HCT116 (cell line): ENCODE results near the gene FAT2. TPM values are rescaled to one million over a fixed set of nuclear protein-coding genes. Genes with fewer than 3 reads are reported as not detected.

ENCODE experiments used
- ATAC-seq: fragments of 200-7000 bp; cut with Tn5 transposase; 2 replicates; pipeline ENCODE4 v1.9.1; 2020; ENCODE audit warnings: mild to moderate bottlenecking, moderate library complexity
- BruUV-seq: library from RNA; stranded (reverse); fragments of 400-500 nt; replicated peaks from 2 replicates; lab custom pipeline; 2021; lab: Mats Ljungman, UMichigan
- CTCF ChIA-PET: fragments of 300-600 bp; sonication (Branson Sonifier 250); formaldehyde crosslinking; loops from one replicate; lab custom pipeline; 2021; ENCODE audit warnings: antibody characterized with exemption; lab: Charles Lee
- POLR2A ChIA-PET: fragments of 300-600, 350-600 bp; sonication (Branson Sonifier 250); formaldehyde crosslinking; loops from one replicate; lab custom pipeline; 2021; ENCODE audit warnings: antibody characterized with exemption; lab: Charles Lee
- RAD21 ChIA-PET, 2 experiments: fragments of 300-600 bp; sonication (Branson Sonifier 250); formaldehyde crosslinking; loops; one replicate each; lab custom pipeline; 2023; ENCODE audit warnings: low total read pairs in 2 of 2; ENCODE audit not compliant: uncharacterized antibody in 2 of 2, unreplicated experiment in 2 of 2, low non-redundant PET in 1 of 2; lab: Charles Lee
- DNase-seq: peaks from one replicate; pipeline ENCODE4 v3.0.0-alpha.2; 2010; ENCODE audit warnings: low read depth, low spot score
- H2AFZ ChIP-seq: fragments of 200-600 bp; shearing (Covaris generic), sonication (generic); 2 replicates; pipeline ENCODE4 v1.6.1; 2017; ENCODE audit warnings: low read depth, mixed run types, mixed read lengths, antibody characterized with exemption, low read length; ENCODE audit not compliant: poor library complexity, severe bottlenecking
- H3K27ac ChIP-seq: 2 replicates; pipeline ENCODE4 v1.5.1; 2012; ENCODE audit warnings: low read depth, low read length
- H3K27me3 ChIP-seq: fragments of 200-600 bp; sonication (generic); 2 replicates; pipeline ENCODE4 v1.6.1; 2016; ENCODE audit warnings: mixed run types, low read length, mixed read lengths; ENCODE audit not compliant: insufficient read depth
- H3K36me3 ChIP-seq, 2 experiments: fragments of 200-500 bp in 1 of 2; fragments of 200-600 bp in 1 of 2; sonication (Bioruptor generic) in 1 of 2; sonication (generic) in 1 of 2; 2 replicates each; pipeline versions ENCODE4 v1.5.1 to v1.6.1; 2014 to 2016; ENCODE audit warnings: low read length in 2 of 2, inconsistent platforms in 1 of 2, mixed read lengths in 1 of 2, mixed run types in 1 of 2; ENCODE audit not compliant: insufficient read depth in 2 of 2, control insufficient read depth in 1 of 2
- H3K4me1 ChIP-seq, 2 experiments: fragments of 200-600 bp in 1 of 2; sonication (generic) in 1 of 2; 2 replicates each; pipeline versions ENCODE4 v1.5.1 to v1.6.1; 2012 to 2017; ENCODE audit warnings: low read length in 2 of 2, inconsistent platforms in 1 of 2, mild to moderate bottlenecking in 1 of 2, mixed read lengths in 1 of 2, mixed run types in 1 of 2, moderate library complexity in 1 of 2; ENCODE audit not compliant: insufficient read depth in 2 of 2, control insufficient read depth in 1 of 2
- H3K4me2 ChIP-seq: fragments of 200-600 bp; sonication (generic); 2 replicates; pipeline ENCODE4 v1.6.1; 2017; ENCODE audit warnings: mixed run types, low read length, mixed read lengths
- H3K4me3 ChIP-seq, 2 experiments: fragments of 200-600 bp in 1 of 2; sonication (generic) in 1 of 2; replicated peaks in 1 of 2; 2 replicates each; pipeline ENCODE4 v1.5.1; 2011 to 2016; ENCODE audit warnings: low read length in 2 of 2, control low read depth in 1 of 2, low read depth in 1 of 2, mild to moderate bottlenecking in 1 of 2, mixed read lengths in 1 of 2, mixed run types in 1 of 2
- H3K79me2 ChIP-seq: fragments of 200-600 bp; sonication (generic); 2 replicates; pipeline ENCODE4 v1.6.1; 2017; ENCODE audit warnings: mild to moderate bottlenecking, mixed run types, low read length, moderate library complexity, mixed read lengths; ENCODE audit not compliant: insufficient read depth
- H3K9ac ChIP-seq: fragments of 200-600 bp; sonication (generic); 2 replicates; pipeline ENCODE4 v1.6.1; 2016; ENCODE audit warnings: low read length, mixed read lengths
- H3K9me2 ChIP-seq: fragments of 200-600 bp; sonication (generic), shearing (Covaris generic); 2 replicates; pipeline ENCODE4 v1.6.1; 2017; ENCODE audit warnings: mixed run types, mild to moderate bottlenecking, moderate library complexity; ENCODE audit not compliant: insufficient read depth
- H3K9me3 ChIP-seq, 2 experiments: fragments of 200-500 bp in 1 of 2; fragments of 200-600 bp in 1 of 2; sonication (Bioruptor generic) in 1 of 2; sonication (generic) in 1 of 2; 2 replicates each; pipeline ENCODE4 v1.6.1; 2014 to 2017; ENCODE audit warnings: low read length in 2 of 2, mixed read lengths in 2 of 2, inconsistent platforms in 1 of 2, low read depth in 1 of 2, mild to moderate bottlenecking in 1 of 2, mixed run types in 1 of 2, moderate library complexity in 1 of 2; ENCODE audit not compliant: control insufficient read depth in 1 of 2, insufficient read depth in 1 of 2
- H4K20me1 ChIP-seq: fragments of 200-600 bp; sonication (generic), shearing (Covaris generic); 2 replicates; pipeline ENCODE4 v1.6.1; 2017; ENCODE audit warnings: mixed run types, mild to moderate bottlenecking, moderate library complexity; ENCODE audit not compliant: insufficient read depth
- CBX3 ChIP-seq: IDR thresholded peaks from 2 replicates; pipeline ENCODE4 v1.6.1; 2012; ENCODE audit warnings: low read depth
- EGR1 ChIP-seq: IDR thresholded peaks from 2 replicates; pipeline ENCODE4 v1.6.1; 2012; ENCODE audit warnings: low read depth
- EZH2 ChIP-seq: fragments of 200-600 bp; sonication (generic); IDR thresholded peaks from 2 replicates; pipeline ENCODE4 v1.6.1; 2017; ENCODE audit warnings: antibody characterized with exemption, mixed run types
- EZH2phosphoT487 ChIP-seq: fragments of 200-600 bp; IDR thresholded peaks from 2 replicates; pipeline ENCODE4 v1.6.1; 2018; ENCODE audit warnings: antibody characterized with exemption, borderline replicate concordance
- FOSL1 ChIP-seq: IDR thresholded peaks from 2 replicates; pipeline ENCODE4 v1.6.1; 2012; ENCODE audit warnings: low read depth
- JUND ChIP-seq: IDR thresholded peaks from 2 replicates; pipeline ENCODE4 v1.6.1; 2012
- POLR2AphosphoS5 ChIP-seq: IDR thresholded peaks from 2 replicates; pipeline ENCODE4 v1.6.1; 2011; ENCODE audit warnings: mild to moderate bottlenecking, low read depth, low read length, moderate library complexity
- SIN3A ChIP-seq: IDR thresholded peaks from 2 replicates; pipeline ENCODE4 v1.6.1; 2012; ENCODE audit warnings: low read depth
- SP1 ChIP-seq: IDR thresholded peaks from 2 replicates; pipeline ENCODE4 v1.6.1; 2012; ENCODE audit warnings: low read depth
- TCF7L2 ChIP-seq: IDR thresholded peaks from 2 replicates; pipeline ENCODE4 v1.7.0; 2011; ENCODE audit warnings: borderline replicate concordance, inconsistent platforms; ENCODE audit not compliant: insufficient read depth, insufficient read length; ENCODE audit errors: extremely low read depth
- YY1 ChIP-seq: IDR thresholded peaks from 2 replicates; pipeline ENCODE4 v1.6.1; 2011; ENCODE audit warnings: low read length, low read depth, moderate library complexity, mild to moderate bottlenecking; ENCODE audit not compliant: insufficient replicate concordance; ENCODE audit errors: extremely low read depth
- ZNF274 ChIP-seq: fragments of 200-500 bp; sonication (Bioruptor generic); IDR thresholded peaks from 2 replicates; pipeline ENCODE4 v1.6.1; 2014; ENCODE audit warnings: mild to moderate bottlenecking, low read depth, low read length, inconsistent platforms
- intact Hi-C: fragments of 100-400 bp; cut with micrococcal nuclease; formaldehyde crosslinking; loops from 2 replicates; pipeline ENCODE4 v1.10.0; 2022
- total RNA-seq: library from RNA; stranded (reverse); gene quantifications from one replicate; pipeline ENCODE4 v1.2.1, GENCODE V29; 2021; ENCODE audit not compliant: unreplicated experiment
- TF ChIP-seq, protein P1 (sequence below): IDR thresholded peaks from 2 replicates; pipeline ENCODE4 v1.6.1; 2012
- TF ChIP-seq, protein P2 (sequence below), 3 experiments: fragments of 200-600 bp in 1 of 3; sonication (generic) in 1 of 3; IDR thresholded peaks in 2 of 3; conservative IDR thresholded peaks in 1 of 3; 2 replicates each; pipeline ENCODE4 v1.5.1; 2012 to 2017; ENCODE audit warnings: low read depth in 2 of 3, low read length in 2 of 3, antibody characterized with exemption in 1 of 3, borderline replicate concordance in 1 of 3, control low read depth in 1 of 3, mild to moderate bottlenecking in 1 of 3, mixed read lengths in 1 of 3, mixed run types in 1 of 3, moderate library complexity in 1 of 3; ENCODE audit not compliant: insufficient read depth in 1 of 3
- TF ChIP-seq, protein P3 (sequence below): IDR thresholded peaks from 2 replicates; pipeline ENCODE4 v1.6.1; 2012
- TF ChIP-seq, protein P4 (sequence below): IDR thresholded peaks from 2 replicates; pipeline ENCODE4 v1.6.1; 2012; ENCODE audit warnings: low read depth

FAT2 gene
- total RNA-seq, 1 experiment from 2014 or later: 0.05 TPM

DNA sequence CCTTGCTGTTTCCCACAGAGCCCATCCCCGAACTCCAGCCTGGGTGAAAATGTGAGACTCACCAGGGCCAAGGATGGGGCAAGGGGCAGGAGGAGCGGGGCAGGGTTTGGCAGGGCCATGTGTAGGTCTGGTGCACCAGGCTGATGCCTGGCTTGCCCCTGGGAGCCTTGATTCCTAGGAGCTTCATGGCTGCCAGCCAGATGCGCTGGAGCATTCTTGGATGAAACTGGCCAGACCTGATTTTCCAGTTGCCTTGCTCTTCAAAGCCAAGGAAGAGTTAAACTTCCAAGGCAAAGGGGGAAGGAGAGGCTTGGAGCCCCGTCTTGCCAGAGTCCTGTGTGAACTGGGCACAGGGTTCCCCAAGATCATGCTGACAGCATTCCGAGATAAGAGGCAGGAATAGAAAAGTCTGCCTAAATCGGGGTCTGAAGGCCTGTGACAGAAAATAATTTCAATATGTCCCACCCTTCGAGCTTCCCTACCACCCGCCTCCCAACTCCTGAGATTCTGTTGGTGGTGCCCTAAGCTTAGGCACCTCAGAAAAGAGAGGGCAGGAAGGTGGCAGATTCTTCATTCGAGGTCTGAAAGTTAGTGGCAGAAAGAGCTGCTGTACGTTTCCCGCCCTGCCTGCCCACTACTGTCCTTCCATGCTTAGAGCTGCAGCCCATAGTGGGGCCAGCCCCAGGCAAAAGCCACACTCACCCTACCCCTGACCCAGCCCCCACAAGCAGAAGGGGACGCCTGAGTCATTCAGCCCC is 20.4 kb downstream of the FAT2 start (continued):
- peak; percentile 47; the same call in 1 of the 2 replicates for TF ChIP-seq POLR2AphosphoS5
- TF ChIP-seq SP1: peak; percentile 80
- TF ChIP-seq, protein P1, sequence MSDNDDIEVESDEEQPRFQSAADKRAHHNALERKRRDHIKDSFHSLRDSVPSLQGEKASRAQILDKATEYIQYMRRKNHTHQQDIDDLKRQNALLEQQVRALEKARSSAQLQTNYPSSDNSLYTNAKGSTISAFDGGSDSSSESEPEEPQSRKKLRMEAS: peak; percentile 49

DNA sequence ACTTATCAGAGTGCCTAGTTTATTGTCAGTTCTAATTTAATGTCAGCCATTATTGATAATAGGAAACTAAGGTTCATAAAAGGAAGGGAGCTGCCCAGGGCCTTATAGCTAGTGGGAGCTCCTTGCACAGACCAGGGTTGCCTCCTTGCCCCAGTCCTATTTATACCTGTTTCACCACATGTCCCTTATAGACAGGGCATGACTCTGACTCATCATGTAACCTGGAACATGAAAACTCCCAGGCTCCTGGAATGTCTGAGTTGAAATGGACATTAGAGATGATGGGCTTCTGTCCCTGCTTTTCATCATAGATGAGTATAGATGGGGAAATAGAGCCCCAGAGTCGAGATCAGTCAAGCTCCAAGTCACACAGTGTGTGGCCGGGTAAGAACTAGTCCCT is 21.1 kb downstream of the FAT2 start:
- DNase-seq (peak; percentile 18), ATAC-seq (peak; percentile 75)
- no peak overlapping the region for H2AFZ ChIP-seq
- no peaks in the 10 kb centered on the region for H3K36me3 ChIP-seq
- H3K4me3 ChIP-seq: peak overlapping the region in 1 of 2 experiments; percentile 40; a peak in 1 of 4 replicates
- peak overlapping the region; percentile 73 for H3K4me2 ChIP-seq
- ChIA-PET CTCF (no interaction called here), POLR2A (no interaction called here), RAD21 (no interaction called here)
- no peaks in the 10 kb centered on the region for H3K9me2 ChIP-seq
- intact Hi-C loops: no loop called here
- no TSS peak for BruUV-seq
- no peaks in the 10 kb centered on the region for H3K27me3 ChIP-seq
- no peaks in the 10 kb centered on the region for H4K20me1 ChIP-seq
- no peaks in the 10 kb centered on the region for H3K9me3 ChIP-seq
- H3K79me2 ChIP-seq: no peaks in the 10 kb centered on the region
- peaks cover 24 to 32% of the 10 kb centered on the region in 2 experiments for H3K4me1 ChIP-seq
- H3K9ac ChIP-seq: no peak overlapping the region
- H3K27ac ChIP-seq: no peak overlapping the region
- TF ChIP-seq, protein P2, sequence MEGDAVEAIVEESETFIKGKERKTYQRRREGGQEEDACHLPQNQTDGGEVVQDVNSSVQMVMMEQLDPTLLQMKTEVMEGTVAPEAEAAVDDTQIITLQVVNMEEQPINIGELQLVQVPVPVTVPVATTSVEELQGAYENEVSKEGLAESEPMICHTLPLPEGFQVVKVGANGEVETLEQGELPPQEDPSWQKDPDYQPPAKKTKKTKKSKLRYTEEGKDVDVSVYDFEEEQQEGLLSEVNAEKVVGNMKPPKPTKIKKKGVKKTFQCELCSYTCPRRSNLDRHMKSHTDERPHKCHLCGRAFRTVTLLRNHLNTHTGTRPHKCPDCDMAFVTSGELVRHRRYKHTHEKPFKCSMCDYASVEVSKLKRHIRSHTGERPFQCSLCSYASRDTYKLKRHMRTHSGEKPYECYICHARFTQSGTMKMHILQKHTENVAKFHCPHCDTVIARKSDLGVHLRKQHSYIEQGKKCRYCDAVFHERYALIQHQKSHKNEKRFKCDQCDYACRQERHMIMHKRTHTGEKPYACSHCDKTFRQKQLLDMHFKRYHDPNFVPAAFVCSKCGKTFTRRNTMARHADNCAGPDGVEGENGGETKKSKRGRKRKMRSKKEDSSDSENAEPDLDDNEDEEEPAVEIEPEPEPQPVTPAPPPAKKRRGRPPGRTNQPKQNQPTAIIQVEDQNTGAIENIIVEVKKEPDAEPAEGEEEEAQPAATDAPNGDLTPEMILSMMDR (IDR thresholded peaks at IDR 0.05 in 2 of 3, conservative IDR thresholded peaks at IDR 0.05 in 1 of 3; ENCODE audit: borderline replicate concordance in 1 of 3, insufficient read depth in 1 of 3, low read depth in 2 of 3, low read length in 2 of 3): no peak
- TF ChIP-seq EGR1 (no peak), YY1 (no peak), TCF7L2 (no peak), FOSL1 (peak; percentile 40; the same call in 1 of the 2 replicates), ZNF274 (no peak), POLR2AphosphoS5 (no peak), EZH2 (no peak), JUND (peak; percentile 30; the same call in 1 of the 2 replicates), EZH2phosphoT487 (no peak), CBX3 (no peak), SP1 (no peak), SIN3A (no peak)
- TF ChIP-seq, protein P3, sequence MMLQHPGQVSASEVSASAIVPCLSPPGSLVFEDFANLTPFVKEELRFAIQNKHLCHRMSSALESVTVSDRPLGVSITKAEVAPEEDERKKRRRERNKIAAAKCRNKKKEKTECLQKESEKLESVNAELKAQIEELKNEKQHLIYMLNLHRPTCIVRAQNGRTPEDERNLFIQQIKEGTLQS: no peak
- TF ChIP-seq, protein P1: no peak; the same call in 1 of the 2 replicates
- TF ChIP-seq, protein P4, sequence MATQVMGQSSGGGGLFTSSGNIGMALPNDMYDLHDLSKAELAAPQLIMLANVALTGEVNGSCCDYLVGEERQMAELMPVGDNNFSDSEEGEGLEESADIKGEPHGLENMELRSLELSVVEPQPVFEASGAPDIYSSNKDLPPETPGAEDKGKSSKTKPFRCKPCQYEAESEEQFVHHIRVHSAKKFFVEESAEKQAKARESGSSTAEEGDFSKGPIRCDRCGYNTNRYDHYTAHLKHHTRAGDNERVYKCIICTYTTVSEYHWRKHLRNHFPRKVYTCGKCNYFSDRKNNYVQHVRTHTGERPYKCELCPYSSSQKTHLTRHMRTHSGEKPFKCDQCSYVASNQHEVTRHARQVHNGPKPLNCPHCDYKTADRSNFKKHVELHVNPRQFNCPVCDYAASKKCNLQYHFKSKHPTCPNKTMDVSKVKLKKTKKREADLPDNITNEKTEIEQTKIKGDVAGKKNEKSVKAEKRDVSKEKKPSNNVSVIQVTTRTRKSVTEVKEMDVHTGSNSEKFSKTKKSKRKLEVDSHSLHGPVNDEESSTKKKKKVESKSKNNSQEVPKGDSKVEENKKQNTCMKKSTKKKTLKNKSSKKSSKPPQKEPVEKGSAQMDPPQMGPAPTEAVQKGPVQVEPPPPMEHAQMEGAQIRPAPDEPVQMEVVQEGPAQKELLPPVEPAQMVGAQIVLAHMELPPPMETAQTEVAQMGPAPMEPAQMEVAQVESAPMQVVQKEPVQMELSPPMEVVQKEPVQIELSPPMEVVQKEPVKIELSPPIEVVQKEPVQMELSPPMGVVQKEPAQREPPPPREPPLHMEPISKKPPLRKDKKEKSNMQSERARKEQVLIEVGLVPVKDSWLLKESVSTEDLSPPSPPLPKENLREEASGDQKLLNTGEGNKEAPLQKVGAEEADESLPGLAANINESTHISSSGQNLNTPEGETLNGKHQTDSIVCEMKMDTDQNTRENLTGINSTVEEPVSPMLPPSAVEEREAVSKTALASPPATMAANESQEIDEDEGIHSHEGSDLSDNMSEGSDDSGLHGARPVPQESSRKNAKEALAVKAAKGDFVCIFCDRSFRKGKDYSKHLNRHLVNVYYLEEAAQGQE: no peak
